ENCODE results near the gene RIMBP3C. TPM values are rescaled to one million over a fixed set of nuclear protein-coding genes. Genes with fewer than 3 reads are reported as not detected.
"Not testable (repeated sequence)": the region's sequence is repeated elsewhere in the genome, so short reads cannot be mapped to it uniquely, and the experiment has no call there.

RIMBP3C gene
- polyA plus RNA-seq, 1 donor (not counting 4 experiments of a cell fraction or from before 2014, with no cell fraction given) = 0.01 TPM

DNA sequence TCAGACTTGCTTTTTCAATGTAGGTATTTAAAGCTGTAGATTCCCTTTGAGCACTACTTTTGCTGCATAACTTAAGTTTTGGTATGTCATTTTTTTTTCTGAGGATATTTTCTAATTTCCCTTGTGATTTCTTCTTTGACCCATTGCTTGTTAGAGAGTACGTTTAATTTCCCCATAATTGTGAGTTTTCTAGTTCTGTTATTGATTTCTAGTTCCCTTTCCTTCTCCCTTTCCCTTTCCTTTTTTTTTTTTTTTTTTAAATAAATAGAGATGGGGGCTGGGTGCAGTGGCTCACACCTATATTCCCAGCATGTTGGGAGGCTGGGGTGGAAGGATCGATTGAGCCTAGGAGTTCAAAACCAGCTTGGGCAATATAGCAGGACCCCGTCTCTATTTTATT, 47.0 kb upstream of the RIMBP3C start:
- FAIRE-seq = no peak
- no peaks in the 10 kb centered on the region for H3K9me3 ChIP-seq (ENCODE audit: control insufficient read depth, low read depth, low read length)
- H3K9me1 ChIP-seq (ENCODE audit: control insufficient read depth, extremely low read depth, insufficient read depth, low read length) = peaks cover 3% of the 10 kb centered on the region
- H2AFZ ChIP-seq (ENCODE audit: control insufficient read depth, low read length) = no peak overlapping the region
- no peaks in the 10 kb centered on the region for H3K4me1 ChIP-seq (ENCODE audit: control insufficient read depth, extremely low read depth, insufficient read depth, low read length)
- H3K4me3 ChIP-seq (ENCODE audit: control insufficient read depth in 2 of 3, extremely low read depth in 1 of 3, insufficient read depth in 2 of 3, low read depth in 1 of 3, low read length in 3 of 3) = no peak overlapping the region
- DNase-seq (ENCODE audit: low read depth, low spot score) = no peak
- TF ChIP-seq, protein P1, sequence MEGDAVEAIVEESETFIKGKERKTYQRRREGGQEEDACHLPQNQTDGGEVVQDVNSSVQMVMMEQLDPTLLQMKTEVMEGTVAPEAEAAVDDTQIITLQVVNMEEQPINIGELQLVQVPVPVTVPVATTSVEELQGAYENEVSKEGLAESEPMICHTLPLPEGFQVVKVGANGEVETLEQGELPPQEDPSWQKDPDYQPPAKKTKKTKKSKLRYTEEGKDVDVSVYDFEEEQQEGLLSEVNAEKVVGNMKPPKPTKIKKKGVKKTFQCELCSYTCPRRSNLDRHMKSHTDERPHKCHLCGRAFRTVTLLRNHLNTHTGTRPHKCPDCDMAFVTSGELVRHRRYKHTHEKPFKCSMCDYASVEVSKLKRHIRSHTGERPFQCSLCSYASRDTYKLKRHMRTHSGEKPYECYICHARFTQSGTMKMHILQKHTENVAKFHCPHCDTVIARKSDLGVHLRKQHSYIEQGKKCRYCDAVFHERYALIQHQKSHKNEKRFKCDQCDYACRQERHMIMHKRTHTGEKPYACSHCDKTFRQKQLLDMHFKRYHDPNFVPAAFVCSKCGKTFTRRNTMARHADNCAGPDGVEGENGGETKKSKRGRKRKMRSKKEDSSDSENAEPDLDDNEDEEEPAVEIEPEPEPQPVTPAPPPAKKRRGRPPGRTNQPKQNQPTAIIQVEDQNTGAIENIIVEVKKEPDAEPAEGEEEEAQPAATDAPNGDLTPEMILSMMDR (optimal IDR thresholded peaks at IDR 0.05 in 1 of 3, IDR thresholded peaks at IDR 0.05 in 1 of 3, conservative IDR thresholded peaks at IDR 0.05 in 1 of 3; ENCODE audit: extremely low read depth in 1 of 3, insufficient read depth in 2 of 3, low read length in 3 of 3) = no peak
- TF ChIP-seq EZH2 (IDR thresholded peaks at IDR 0.05; ENCODE audit: low read length) = no peak
- peaks cover 24 to 26% of the 10 kb centered on the region in 2 experiments for H3K36me3 ChIP-seq (ENCODE audit: control insufficient read depth in 2 of 2, extremely low read depth in 1 of 2, insufficient read depth in 2 of 2, low read length in 2 of 2)
- H3K79me2 ChIP-seq (ENCODE audit: control insufficient read depth, insufficient read depth, low read length) = peaks cover 96% of the 10 kb centered on the region
- no peak overlapping the region for H3K27ac ChIP-seq (ENCODE audit: control insufficient read depth, insufficient read depth, low read length)
- peaks cover 15% of the 10 kb centered on the region for H4K20me1 ChIP-seq (ENCODE audit: control insufficient read depth, extremely low read depth, insufficient read depth, low read length)
- no peak overlapping the region for H3K9ac ChIP-seq (ENCODE audit: control insufficient read depth, extremely low read depth, insufficient read depth, low read length)
- no peak overlapping the region for H3K4me2 ChIP-seq (ENCODE audit: control insufficient read depth, extremely low read depth, insufficient read depth, low read depth, low read length)
- dilution Hi-C loops (cut with MboI; ENCODE audit: extremely low pct_ligation_motif_present, low sequenced_read_pairs) = no loop called here
- no peaks in the 10 kb centered on the region for H3K27me3 ChIP-seq (ENCODE audit: control insufficient read depth, extremely low read depth, insufficient read depth, low read length)

DNA sequence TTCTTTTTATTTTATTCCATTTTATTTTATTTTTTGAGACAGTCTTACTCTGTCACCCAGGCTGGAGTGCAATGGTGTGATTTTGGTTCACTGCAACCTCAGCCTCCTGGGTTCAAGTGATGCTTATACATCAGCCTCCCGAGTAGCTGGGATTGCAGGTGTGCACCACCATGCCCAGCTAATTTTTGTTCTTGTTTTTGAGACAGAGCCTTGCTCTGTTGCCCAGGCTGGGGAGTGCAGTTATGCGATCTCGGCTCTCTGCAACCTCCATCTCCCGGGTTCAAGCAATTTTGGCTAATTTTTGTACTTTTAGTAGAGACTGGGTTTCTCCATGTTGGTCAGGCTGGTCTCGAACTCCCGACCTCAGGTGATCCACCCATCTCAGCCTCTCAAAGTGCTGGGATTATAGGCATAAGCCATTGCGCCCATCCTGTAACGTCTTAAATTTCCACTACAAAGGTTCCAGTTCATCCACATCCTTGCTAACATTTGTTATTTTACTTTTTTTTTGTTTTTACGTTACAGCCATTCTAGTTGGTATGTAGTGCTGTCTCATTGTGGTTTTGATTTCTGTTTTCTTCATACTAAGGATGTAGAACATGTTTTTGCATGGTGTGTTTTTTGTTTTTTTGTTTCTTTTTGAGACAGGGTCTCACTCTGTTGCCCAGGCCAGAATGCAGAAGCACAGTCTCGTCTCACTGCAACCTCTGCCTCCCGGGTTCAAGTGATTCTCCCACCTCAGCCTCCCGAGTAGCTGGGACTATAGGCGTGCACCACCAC, 45.3 kb upstream of the RIMBP3C start:
- DNase-seq (ENCODE audit: low read depth, low spot score); FAIRE-seq: not testable (repeated sequence)

More for the DNA sequence above, 45.3 kb upstream of the RIMBP3C start:
- H3K9ac ChIP-seq (ENCODE audit: control insufficient read depth, extremely low read depth, insufficient read depth, low read length); H3K4me2 ChIP-seq (ENCODE audit: control insufficient read depth, extremely low read depth, insufficient read depth, low read depth, low read length); H3K4me3 ChIP-seq (ENCODE audit: control insufficient read depth in 2 of 3, extremely low read depth in 1 of 3, insufficient read depth in 2 of 3, low read depth in 1 of 3, low read length in 3 of 3); H3K4me1 ChIP-seq (ENCODE audit: control insufficient read depth, extremely low read depth, insufficient read depth, low read length); H3K27me3 ChIP-seq (ENCODE audit: control insufficient read depth, extremely low read depth, insufficient read depth, low read length); H2AFZ ChIP-seq (ENCODE audit: control insufficient read depth, low read length); H3K27ac ChIP-seq (ENCODE audit: control insufficient read depth, insufficient read depth, low read length); H3K9me3 ChIP-seq (ENCODE audit: control insufficient read depth, low read depth, low read length); dilution Hi-C loops (cut with MboI; ENCODE audit: extremely low pct_ligation_motif_present, low sequenced_read_pairs); H3K9me1 ChIP-seq (ENCODE audit: control insufficient read depth, extremely low read depth, insufficient read depth, low read length): not testable (repeated sequence)
- Histone ChIP-seq H3K36me3 (ENCODE audit: control insufficient read depth in 2 of 2, extremely low read depth in 1 of 2, insufficient read depth in 2 of 2, low read length in 2 of 2) (peaks cover 27 to 28% of the 10 kb centered on the region in 2 experiments), H4K20me1 (ENCODE audit: control insufficient read depth, extremely low read depth, insufficient read depth, low read length) (peaks cover 26% of the 10 kb centered on the region), H3K79me2 (ENCODE audit: control insufficient read depth, insufficient read depth, low read length) (peaks cover 98% of the 10 kb centered on the region)
